ENCODE data around the gene TSEN54.
A peak's percentile ranks its signal among the peaks of the same experiment; 100 is the strongest.

The TSEN54 gene

GRCh38 chr17:75516255-75516618, at the start of gene TSEN54:
Gene TSEN54 (plus strand): TSS chr17:75516528. CDS start chr17:75516561, 33 bp downstream.
- no peak for TF ChIP-seq CREB1 (IDR thresholded peaks at IDR 0.05; ENCODE audit: low read depth)
- TF ChIP-seq ZBTB7A (IDR thresholded peaks at IDR 0.05; ENCODE audit: low read depth), result no peak
- no peak; the same call in 1 of the 2 replicates for TF ChIP-seq YY1 (IDR thresholded peaks at IDR 0.05; ENCODE audit: low read depth)
- TF ChIP-seq CEBPB (IDR thresholded peaks at IDR 0.05), result no peak
- TF ChIP-seq, protein P1, sequence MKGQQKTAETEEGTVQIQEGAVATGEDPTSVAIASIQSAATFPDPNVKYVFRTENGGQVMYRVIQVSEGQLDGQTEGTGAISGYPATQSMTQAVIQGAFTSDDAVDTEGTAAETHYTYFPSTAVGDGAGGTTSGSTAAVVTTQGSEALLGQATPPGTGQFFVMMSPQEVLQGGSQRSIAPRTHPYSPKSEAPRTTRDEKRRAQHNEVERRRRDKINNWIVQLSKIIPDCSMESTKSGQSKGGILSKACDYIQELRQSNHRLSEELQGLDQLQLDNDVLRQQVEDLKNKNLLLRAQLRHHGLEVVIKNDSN (IDR thresholded peaks at IDR 0.05), result no peak
- peak; percentile 55 for TF ChIP-seq TEAD4 (IDR thresholded peaks at IDR 0.05)
- TF ChIP-seq MAX (IDR thresholded peaks at IDR 0.05), result peak; percentile 40; the same call in 1 of the 2 replicates

- TF ChIP-seq TAF1 (IDR thresholded peaks at IDR 0.05; ENCODE audit: low read depth), result no peak
These were observed 48.0 kb upstream of the TSEN54 start for GRCh38 chr17:75468291-75468754.

- TF ChIP-seq NFIC (IDR thresholded peaks at IDR 0.05) (no peak), EGR1 (IDR thresholded peaks at IDR 0.05) (no peak)
These were observed 47.5 kb upstream of the TSEN54 start for GRCh38 chr17:75468779-75469373.

GRCh38 chr17:75471207-75471606, 45.1 kb upstream of the TSEN54 start:
- TF ChIP-seq, protein P1 (IDR thresholded peaks at IDR 0.05), result no peak
- TF ChIP-seq TCF12 (IDR thresholded peaks at IDR 0.05; ENCODE audit: low read depth) (no peak), EP300 (IDR thresholded peaks at IDR 0.05; ENCODE audit: borderline replicate concordance) (no peak), FOXM1 (IDR thresholded peaks at IDR 0.05; ENCODE audit: borderline replicate concordance, low read depth) (no peak), ZBTB7A (IDR thresholded peaks at IDR 0.05; ENCODE audit: low read depth) (no peak), EGR1 (IDR thresholded peaks at IDR 0.05) (no peak), TEAD4 (IDR thresholded peaks at IDR 0.05) (no peak), CEBPB (IDR thresholded peaks at IDR 0.05) (no peak), RAD21 (IDR thresholded peaks at IDR 0.05; ENCODE audit: low read depth) (no peak), MAX (IDR thresholded peaks at IDR 0.05) (no peak), YY1 (IDR thresholded peaks at IDR 0.05; ENCODE audit: low read depth) (no peak), TAF1 (IDR thresholded peaks at IDR 0.05; ENCODE audit: low read depth) (no peak), NFIC (IDR thresholded peaks at IDR 0.05) (no peak), CREB1 (IDR thresholded peaks at IDR 0.05; ENCODE audit: low read depth) (no peak)
- TF ChIP-seq, protein P2, sequence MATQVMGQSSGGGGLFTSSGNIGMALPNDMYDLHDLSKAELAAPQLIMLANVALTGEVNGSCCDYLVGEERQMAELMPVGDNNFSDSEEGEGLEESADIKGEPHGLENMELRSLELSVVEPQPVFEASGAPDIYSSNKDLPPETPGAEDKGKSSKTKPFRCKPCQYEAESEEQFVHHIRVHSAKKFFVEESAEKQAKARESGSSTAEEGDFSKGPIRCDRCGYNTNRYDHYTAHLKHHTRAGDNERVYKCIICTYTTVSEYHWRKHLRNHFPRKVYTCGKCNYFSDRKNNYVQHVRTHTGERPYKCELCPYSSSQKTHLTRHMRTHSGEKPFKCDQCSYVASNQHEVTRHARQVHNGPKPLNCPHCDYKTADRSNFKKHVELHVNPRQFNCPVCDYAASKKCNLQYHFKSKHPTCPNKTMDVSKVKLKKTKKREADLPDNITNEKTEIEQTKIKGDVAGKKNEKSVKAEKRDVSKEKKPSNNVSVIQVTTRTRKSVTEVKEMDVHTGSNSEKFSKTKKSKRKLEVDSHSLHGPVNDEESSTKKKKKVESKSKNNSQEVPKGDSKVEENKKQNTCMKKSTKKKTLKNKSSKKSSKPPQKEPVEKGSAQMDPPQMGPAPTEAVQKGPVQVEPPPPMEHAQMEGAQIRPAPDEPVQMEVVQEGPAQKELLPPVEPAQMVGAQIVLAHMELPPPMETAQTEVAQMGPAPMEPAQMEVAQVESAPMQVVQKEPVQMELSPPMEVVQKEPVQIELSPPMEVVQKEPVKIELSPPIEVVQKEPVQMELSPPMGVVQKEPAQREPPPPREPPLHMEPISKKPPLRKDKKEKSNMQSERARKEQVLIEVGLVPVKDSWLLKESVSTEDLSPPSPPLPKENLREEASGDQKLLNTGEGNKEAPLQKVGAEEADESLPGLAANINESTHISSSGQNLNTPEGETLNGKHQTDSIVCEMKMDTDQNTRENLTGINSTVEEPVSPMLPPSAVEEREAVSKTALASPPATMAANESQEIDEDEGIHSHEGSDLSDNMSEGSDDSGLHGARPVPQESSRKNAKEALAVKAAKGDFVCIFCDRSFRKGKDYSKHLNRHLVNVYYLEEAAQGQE (IDR thresholded peaks at IDR 0.05; ENCODE audit: low read depth), result no peak

DNA sequence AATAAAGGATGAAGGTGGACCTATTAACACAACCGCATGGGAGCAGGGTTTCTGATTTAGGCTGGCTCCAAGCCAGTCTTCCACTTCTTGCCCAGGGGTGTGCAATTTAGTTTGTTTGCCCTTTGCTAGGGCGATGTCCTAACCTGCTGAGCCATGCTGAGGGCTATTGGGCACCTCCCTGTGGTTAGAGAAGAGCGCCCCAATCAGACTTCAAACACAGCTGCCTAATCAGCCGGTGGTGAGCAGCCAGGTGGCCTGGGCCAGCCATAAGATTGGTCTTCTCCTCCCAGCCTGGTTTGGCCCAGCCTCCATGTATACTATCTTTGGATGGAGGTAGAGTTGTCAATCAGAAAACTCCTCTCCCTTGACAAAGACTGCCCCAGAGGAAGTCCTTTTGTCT, 44.2 kb upstream of the TSEN54 start:
- no peak for TF ChIP-seq TCF12 (IDR thresholded peaks at IDR 0.05; ENCODE audit: low read depth)
- TF ChIP-seq TEAD4 (IDR thresholded peaks at IDR 0.05), result no peak
- TF ChIP-seq MAX (IDR thresholded peaks at IDR 0.05), result peak; percentile 27; the same call in 1 of the 2 replicates
- TF ChIP-seq, protein P1 (IDR thresholded peaks at IDR 0.05), result no peak

DNA sequence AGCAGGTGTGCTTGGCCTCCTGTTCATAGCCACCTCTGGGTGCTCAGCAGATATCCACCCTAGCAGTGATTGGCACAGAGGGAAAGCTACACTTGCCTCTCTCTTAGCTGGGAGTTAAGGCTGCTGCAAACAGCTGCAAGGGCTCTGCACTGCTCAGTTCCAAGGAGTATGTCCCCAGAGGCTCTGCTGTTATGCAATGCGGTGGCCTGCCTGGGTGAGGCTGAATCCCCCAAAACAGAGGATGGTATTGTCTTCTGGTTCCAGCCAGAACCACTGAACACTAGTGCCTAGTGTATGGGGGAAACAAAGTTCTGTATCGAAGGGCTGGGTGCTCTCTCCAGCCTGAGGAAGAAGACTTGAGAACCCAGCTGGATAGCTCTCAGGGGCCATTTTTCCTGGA, 43.1 kb upstream of the TSEN54 start:
- TF ChIP-seq CEBPB (IDR thresholded peaks at IDR 0.05) (no peak), TAF1 (IDR thresholded peaks at IDR 0.05; ENCODE audit: low read depth) (no peak), ZBTB7A (IDR thresholded peaks at IDR 0.05; ENCODE audit: low read depth) (no peak), NFIC (IDR thresholded peaks at IDR 0.05) (no peak), EGR1 (IDR thresholded peaks at IDR 0.05) (no peak), TEAD4 (IDR thresholded peaks at IDR 0.05) (no peak), MAX (IDR thresholded peaks at IDR 0.05) (no peak), FOXM1 (IDR thresholded peaks at IDR 0.05; ENCODE audit: borderline replicate concordance, low read depth) (no peak), TCF12 (IDR thresholded peaks at IDR 0.05; ENCODE audit: low read depth) (no peak), CREB1 (IDR thresholded peaks at IDR 0.05; ENCODE audit: low read depth) (no peak)
- TF ChIP-seq, protein P2 (IDR thresholded peaks at IDR 0.05; ENCODE audit: low read depth), result no peak
- TF ChIP-seq, protein P1 (IDR thresholded peaks at IDR 0.05), result no peak

All from Ishikawa (cell line).